Type B pancreatic cell (in vitro differentiated cells): ENCODE results near the gene HERC4. TPM values are rescaled to one million over a fixed set of nuclear protein-coding genes. Genes with fewer than 3 reads are reported as not detected.

Experiments used
- DNase-seq: peaks from one replicate; pipeline ENCODE4 v3.0.0; 2021; ENCODE audit warnings: mixed read lengths; ENCODE audit not compliant: unreplicated experiment; ENCODE audit errors: extremely low spot score
- H3K27ac Mint-ChIP-seq: 2 replicates; pipeline ENCODE4 v1.8.0; 2021; ENCODE audit warnings: mild to moderate bottlenecking, mixed read lengths
- H3K27me3 Mint-ChIP-seq: 2 replicates; pipeline ENCODE4 v1.8.0; 2021; ENCODE audit warnings: mixed read lengths
- H3K36me3 Mint-ChIP-seq: 2 replicates; pipeline ENCODE4 v1.8.0; 2021; ENCODE audit warnings: mixed read lengths
- H3K4me1 Mint-ChIP-seq: one replicate; pipeline ENCODE4 v1.8.0; 2021; ENCODE audit warnings: mixed read lengths; ENCODE audit not compliant: unreplicated experiment
- H3K4me3 Mint-ChIP-seq: 2 replicates; pipeline ENCODE4 v1.8.0; 2021; ENCODE audit warnings: mild to moderate bottlenecking, mixed read lengths
- H3K9me3 Mint-ChIP-seq: 2 replicates; pipeline ENCODE4 v1.8.0; 2021; ENCODE audit warnings: mixed read lengths
- total RNA-seq: library from RNA; stranded (reverse); gene quantifications from 2 replicates; pipeline ENCODE4 v1.2.1, GENCODE V29; 2021; ENCODE audit warnings: low replicate concordance
- TF ChIP-seq, protein P1 (sequence below): fragments of 200-600 bp; sonication (generic); conservative IDR thresholded peaks from 2 replicates; pipeline ENCODE4 v1.5.0; 2021; ENCODE audit warnings: antibody characterized with exemption, mild to moderate bottlenecking

Gene HERC4
- total RNA-seq, 1 donor from 2014 or later, result 50.5 TPM

DNA sequence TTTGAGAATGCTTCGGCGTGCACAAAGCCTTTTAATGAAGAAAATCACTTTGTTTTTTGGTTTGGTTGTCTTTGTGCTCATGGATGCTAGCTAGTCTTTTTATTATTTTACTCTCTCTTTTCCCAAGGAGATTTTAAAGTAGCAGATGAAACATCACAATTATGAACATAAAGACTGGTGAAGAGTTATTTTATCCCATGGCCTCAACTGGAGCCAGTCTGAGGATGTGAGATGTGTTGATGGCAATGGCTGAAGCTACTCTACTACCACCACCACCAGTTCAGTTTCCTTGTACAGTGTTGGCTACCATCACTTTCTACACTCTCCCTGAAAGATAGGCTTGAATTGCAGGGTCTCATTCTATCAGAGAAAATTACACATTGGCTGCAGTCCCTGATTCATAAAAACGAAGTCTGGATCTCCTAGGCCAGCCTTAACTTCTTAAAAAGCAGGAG lies 494 bp upstream of the HERC4 start:
- peak overlapping the region; percentile 97 for H3K27ac Mint-ChIP-seq
- no peak for DNase-seq
- H3K4me1 Mint-ChIP-seq, result peaks cover 22% of the 10 kb centered on the region
- no peaks in the 10 kb centered on the region for H3K27me3 Mint-ChIP-seq
- no peaks in the 10 kb centered on the region for H3K9me3 Mint-ChIP-seq
- TF ChIP-seq, protein P1, sequence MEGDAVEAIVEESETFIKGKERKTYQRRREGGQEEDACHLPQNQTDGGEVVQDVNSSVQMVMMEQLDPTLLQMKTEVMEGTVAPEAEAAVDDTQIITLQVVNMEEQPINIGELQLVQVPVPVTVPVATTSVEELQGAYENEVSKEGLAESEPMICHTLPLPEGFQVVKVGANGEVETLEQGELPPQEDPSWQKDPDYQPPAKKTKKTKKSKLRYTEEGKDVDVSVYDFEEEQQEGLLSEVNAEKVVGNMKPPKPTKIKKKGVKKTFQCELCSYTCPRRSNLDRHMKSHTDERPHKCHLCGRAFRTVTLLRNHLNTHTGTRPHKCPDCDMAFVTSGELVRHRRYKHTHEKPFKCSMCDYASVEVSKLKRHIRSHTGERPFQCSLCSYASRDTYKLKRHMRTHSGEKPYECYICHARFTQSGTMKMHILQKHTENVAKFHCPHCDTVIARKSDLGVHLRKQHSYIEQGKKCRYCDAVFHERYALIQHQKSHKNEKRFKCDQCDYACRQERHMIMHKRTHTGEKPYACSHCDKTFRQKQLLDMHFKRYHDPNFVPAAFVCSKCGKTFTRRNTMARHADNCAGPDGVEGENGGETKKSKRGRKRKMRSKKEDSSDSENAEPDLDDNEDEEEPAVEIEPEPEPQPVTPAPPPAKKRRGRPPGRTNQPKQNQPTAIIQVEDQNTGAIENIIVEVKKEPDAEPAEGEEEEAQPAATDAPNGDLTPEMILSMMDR, result no peak
- peaks cover 8% of the 10 kb centered on the region for H3K36me3 Mint-ChIP-seq
- H3K4me3 Mint-ChIP-seq, result peak overlapping the region; percentile 99

DNA sequence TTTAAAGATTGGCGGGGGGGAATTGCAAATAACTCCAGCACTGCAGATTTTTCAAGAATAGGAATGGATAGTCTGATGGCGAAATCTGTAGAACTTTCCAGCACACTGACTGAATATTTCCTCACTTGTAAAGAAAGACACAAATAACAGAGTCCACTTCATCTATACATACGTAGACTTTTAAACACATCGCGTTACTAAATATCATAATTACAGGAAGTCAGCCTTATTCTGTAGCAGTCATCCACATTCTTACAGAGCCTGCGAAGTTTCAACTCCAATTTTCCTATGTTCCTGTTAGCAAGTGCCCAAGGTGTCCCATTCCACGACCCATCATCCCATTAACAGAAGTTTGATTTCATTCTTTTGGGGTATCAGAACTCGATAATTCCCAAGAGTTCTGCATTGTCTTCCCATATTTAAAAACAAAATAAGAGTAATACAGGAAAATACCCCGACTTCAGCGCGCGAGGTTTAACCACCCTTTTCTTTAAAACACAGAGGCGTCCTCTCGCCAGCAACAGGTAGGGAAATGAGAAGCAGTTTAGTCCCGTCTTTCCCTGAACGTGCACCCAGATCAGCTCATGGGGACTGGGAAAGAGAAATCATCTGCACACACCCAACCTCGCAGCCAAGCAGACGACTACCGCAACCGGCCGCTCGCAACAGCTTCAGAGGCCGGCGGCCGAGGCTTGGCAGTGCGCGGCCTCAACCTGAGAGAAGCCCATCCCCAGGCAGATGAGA lies 880 bp downstream of the HERC4 start:
- Mint-ChIP-seq H3K4me3 (peak overlapping the region; percentile 99), H3K4me1 (peaks cover 22% of the 10 kb centered on the region), H3K27ac (peak overlapping the region; percentile 97), H3K9me3 (no peaks in the 10 kb centered on the region), H3K27me3 (no peaks in the 10 kb centered on the region), H3K36me3 (peaks cover 8% of the 10 kb centered on the region)
- TF ChIP-seq, protein P1, result no peak
- no peak for DNase-seq

DNA sequence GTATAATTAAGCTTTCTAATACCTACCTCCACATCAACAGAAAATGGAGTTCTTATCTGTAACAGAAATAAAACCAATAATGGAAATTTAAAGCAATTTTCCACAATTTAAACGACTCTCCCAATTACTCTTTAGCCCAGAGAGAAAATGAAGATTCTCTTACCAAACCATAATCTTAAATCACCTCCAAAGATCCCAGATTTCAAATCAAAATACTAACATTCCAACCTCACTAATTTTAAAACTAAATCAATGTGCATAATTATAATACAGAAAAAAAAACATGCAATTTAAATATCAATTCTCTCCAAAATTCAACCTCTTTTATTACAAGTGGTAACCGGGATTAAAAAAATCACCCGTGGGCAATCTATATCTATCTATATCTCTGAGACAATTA lies 1.5 kb downstream of the HERC4 start:
- no peak for DNase-seq
- no peaks in the 10 kb centered on the region for H3K27me3 Mint-ChIP-seq
- peak overlapping the region; percentile 99 for H3K4me3 Mint-ChIP-seq
- peaks cover 22% of the 10 kb centered on the region for H3K4me1 Mint-ChIP-seq
- H3K36me3 Mint-ChIP-seq, result peaks cover 8% of the 10 kb centered on the region
- TF ChIP-seq, protein P1, result no peak
- no peaks in the 10 kb centered on the region for H3K9me3 Mint-ChIP-seq
- H3K27ac Mint-ChIP-seq, result peak overlapping the region; percentile 97

DNA sequence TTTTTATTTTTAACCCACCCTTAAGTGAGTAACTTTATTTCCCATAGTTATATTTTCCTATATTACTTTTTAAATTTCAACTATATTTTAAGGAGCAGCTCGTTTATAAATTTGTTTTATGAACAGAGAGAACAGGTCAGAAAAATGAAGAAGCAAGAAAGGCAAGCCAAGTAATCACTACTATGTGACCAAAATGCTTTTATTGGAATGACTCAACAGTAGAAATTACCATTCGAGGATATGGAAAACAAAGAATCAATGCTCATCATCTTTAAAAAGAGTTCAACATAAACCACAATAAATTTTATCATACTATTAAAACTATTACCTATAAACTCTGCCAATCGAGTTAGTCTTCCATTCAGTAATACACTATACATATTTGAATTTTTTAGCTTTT lies 7.6 kb downstream of the HERC4 start:
- Mint-ChIP-seq H3K27me3 (no peaks in the 10 kb centered on the region), H3K36me3 (peaks cover 18% of the 10 kb centered on the region), H3K4me3 (no peak overlapping the region), H3K4me1 (peaks cover 14% of the 10 kb centered on the region), H3K27ac (no peak overlapping the region), H3K9me3 (no peaks in the 10 kb centered on the region)
- DNase-seq, result no peak
- TF ChIP-seq, protein P1, result no peak

DNA sequence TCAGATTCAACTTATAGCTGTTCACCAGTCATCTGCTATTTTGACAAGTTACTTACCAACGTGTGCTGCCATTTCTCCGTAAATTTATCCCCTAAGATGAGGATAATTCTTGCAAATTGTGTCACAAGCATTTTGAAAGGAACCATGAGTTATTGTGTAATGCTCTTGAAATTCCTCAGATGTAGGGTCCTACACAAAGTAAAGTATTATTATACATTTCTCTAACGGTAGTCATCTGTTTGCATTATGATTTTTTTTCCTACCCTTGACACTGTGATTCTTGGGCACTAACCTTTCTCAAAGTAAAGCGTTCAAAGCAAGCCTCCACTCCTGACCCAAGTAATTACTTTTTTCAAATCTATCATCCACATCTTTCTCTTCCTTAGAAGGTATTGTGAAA lies 8.1 kb downstream of the HERC4 start:
- H3K4me1 Mint-ChIP-seq, result peaks cover 14% of the 10 kb centered on the region
- H3K27ac Mint-ChIP-seq, result no peak overlapping the region
- TF ChIP-seq, protein P1, result no peak
- DNase-seq, result no peak
- no peaks in the 10 kb centered on the region for H3K9me3 Mint-ChIP-seq
- peaks cover 18% of the 10 kb centered on the region for H3K36me3 Mint-ChIP-seq
- no peak overlapping the region for H3K4me3 Mint-ChIP-seq
- no peaks in the 10 kb centered on the region for H3K27me3 Mint-ChIP-seq
